ENCODE measurements around the gene SCAMP4. TPM values are rescaled to one million over a fixed set of nuclear protein-coding genes. Genes with fewer than 3 reads are reported as not detected.
A peak's percentile ranks its signal among the peaks of the same experiment; 100 is the strongest.

SCAMP4 gene
- total and polyA plus RNA-seq, 2 of the 13 experiments (the other 11 are each of a cell fraction or from before 2014, with no cell fraction given): 10.7 to 13.7 TPM

DNA sequence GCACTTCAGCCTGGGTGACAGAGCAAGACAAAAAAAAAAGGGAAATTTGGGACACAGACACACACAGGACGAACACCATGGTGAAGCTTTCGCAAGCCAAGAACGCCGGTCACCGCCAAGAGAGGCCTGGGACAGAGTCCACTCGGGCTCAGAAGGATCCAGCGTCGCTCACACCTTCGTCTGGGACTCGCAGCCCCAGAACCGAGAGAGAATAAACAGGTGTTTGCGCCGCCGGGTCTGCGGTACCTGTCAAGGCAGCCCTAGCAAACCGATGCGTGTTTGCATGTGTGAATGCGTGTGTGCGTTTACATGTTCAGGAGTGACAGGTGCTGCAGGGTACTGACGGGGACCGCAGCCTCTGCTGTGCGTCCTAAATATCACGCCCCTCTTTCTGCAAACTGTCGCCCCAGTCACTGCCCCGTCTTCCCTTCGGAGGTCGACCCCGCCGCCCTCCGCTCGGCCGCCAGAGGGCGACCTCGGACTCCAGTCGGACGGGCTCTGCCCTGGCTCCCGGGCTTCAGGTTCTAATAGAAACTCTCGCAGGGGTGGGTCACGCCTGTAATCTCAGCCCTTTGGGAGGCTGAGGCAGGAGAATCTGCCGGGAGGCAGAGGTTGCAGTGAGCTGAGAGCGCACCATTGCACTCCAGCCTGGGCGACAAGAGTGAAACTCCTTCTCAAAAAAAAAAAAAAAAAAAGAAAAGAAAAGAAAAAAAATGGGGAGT lies 24.0 kb downstream of the SCAMP4 start (continued):
- peak; percentile 36; the same call in 1 of the 2 replicates for TF ChIP-seq SALL1 (CRISPR knock-in tag; IDR thresholded peaks at IDR 0.05)
- no peak for TF ChIP-seq NONO (IDR thresholded peaks at IDR 0.05)
- TF ChIP-seq NONO (CRISPR knock-in tag; conservative IDR thresholded peaks at IDR 0.05): peak; percentile 49; the same call in 1 of the 2 replicates
- TF ChIP-seq ZNF335 (CRISPR knock-in tag; IDR thresholded peaks at IDR 0.05): no peak
- peak; percentile 9; the same call in 1 of the 2 replicates for TF ChIP-seq HNF4A (CRISPR knock-in tag; IDR thresholded peaks at IDR 0.05)
- 0 out of 2 replicates have a peak, but pooled peaks have one; percentile 8 for TF ChIP-seq NCOA2 (CRISPR knock-in tag; IDR thresholded peaks at IDR 0.05)
- 0 out of 2 replicates have a peak, but pooled peaks have one; percentile 8 for TF ChIP-seq POGZ (CRISPR knock-in tag; IDR thresholded peaks at IDR 0.05)
- TF ChIP-seq SOX5 (CRISPR knock-in tag; IDR thresholded peaks at IDR 0.05; ENCODE audit: borderline replicate concordance): no peak

GRCh38 chr19:1931445-1931844 lies 26.2 kb downstream of the SCAMP4 start:
- WGBS (ENCODE audit: low lambda C conversion rate): 75% methylated on average over 1 of the region's 1 CpG

More at GRCh38 chr19:1931445-1931844, 26.2 kb downstream of the SCAMP4 start:
- DNase-seq (ENCODE audit: low spot score): no peak
- Histone ChIP-seq H2AFZ (ENCODE audit: low read length) (no peak overlapping the region), H3K36me3 (replicated peaks in 1 of 2; ENCODE audit: control insufficient read depth in 1 of 2, insufficient read depth in 2 of 2, low read length in 2 of 2) (no peaks in the 10 kb centered on the region), H3K79me2 (ENCODE audit: insufficient read depth, low read length) (no peaks in the 10 kb centered on the region), H3K27ac (ENCODE audit: extremely low read length, insufficient read depth, low read length) (no peak overlapping the region), H3K4me2 (ENCODE audit: low read depth, low read length) (no peak overlapping the region), H3K9me3 (ENCODE audit: low read length) (no peaks in the 10 kb centered on the region; the same call in 1 of the 2 replicates), H3K4me1 (ENCODE audit: insufficient read depth, low read length) (peaks cover 22% of the 10 kb centered on the region), H3K4me3 (replicated peaks in 1 of 3; ENCODE audit: insufficient read depth in 1 of 3, low read depth in 2 of 3, low read length in 3 of 3) (no peak overlapping the region), H3K27me3 (ENCODE audit: control insufficient read depth in 1 of 2, insufficient read depth in 2 of 2, low read length in 2 of 2) (no peaks in the 10 kb centered on the region), H4K20me1 (ENCODE audit: insufficient read depth, low read length) (no peaks in the 10 kb centered on the region), H3K9ac (ENCODE audit: insufficient read depth, low read depth, low read length) (no peak overlapping the region)
- in situ Hi-C loops (cut with HindIII; ENCODE audit: extremely low pct_ligation_motif_present, low pct_unique_long_range_greater_than_20kb) (loop anchor here (10.0 kb wide), 1 partner anchor 133 kb away; no protein-coding TSS in a partner anchor), intact Hi-C loops (cut with micrococcal nuclease; ENCODE audit: unreplicated experiment) (no loop called here)
- ATAC-seq: no peak
- no TSS peak for BruUV-seq (replicated peaks)
- TF ChIP-seq NFATC3 (CRISPR knock-in tag; IDR thresholded peaks at IDR 0.05) (no peak), RBAK (CRISPR knock-in tag; IDR thresholded peaks at IDR 0.05) (peak; percentile 92)
- TF ChIP-seq, protein P1, sequence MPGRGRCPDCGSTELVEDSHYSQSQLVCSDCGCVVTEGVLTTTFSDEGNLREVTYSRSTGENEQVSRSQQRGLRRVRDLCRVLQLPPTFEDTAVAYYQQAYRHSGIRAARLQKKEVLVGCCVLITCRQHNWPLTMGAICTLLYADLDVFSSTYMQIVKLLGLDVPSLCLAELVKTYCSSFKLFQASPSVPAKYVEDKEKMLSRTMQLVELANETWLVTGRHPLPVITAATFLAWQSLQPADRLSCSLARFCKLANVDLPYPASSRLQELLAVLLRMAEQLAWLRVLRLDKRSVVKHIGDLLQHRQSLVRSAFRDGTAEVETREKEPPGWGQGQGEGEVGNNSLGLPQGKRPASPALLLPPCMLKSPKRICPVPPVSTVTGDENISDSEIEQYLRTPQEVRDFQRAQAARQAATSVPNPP (CRISPR knock-in tag; IDR thresholded peaks at IDR 0.05): no peak
- TF ChIP-seq, protein P2, sequence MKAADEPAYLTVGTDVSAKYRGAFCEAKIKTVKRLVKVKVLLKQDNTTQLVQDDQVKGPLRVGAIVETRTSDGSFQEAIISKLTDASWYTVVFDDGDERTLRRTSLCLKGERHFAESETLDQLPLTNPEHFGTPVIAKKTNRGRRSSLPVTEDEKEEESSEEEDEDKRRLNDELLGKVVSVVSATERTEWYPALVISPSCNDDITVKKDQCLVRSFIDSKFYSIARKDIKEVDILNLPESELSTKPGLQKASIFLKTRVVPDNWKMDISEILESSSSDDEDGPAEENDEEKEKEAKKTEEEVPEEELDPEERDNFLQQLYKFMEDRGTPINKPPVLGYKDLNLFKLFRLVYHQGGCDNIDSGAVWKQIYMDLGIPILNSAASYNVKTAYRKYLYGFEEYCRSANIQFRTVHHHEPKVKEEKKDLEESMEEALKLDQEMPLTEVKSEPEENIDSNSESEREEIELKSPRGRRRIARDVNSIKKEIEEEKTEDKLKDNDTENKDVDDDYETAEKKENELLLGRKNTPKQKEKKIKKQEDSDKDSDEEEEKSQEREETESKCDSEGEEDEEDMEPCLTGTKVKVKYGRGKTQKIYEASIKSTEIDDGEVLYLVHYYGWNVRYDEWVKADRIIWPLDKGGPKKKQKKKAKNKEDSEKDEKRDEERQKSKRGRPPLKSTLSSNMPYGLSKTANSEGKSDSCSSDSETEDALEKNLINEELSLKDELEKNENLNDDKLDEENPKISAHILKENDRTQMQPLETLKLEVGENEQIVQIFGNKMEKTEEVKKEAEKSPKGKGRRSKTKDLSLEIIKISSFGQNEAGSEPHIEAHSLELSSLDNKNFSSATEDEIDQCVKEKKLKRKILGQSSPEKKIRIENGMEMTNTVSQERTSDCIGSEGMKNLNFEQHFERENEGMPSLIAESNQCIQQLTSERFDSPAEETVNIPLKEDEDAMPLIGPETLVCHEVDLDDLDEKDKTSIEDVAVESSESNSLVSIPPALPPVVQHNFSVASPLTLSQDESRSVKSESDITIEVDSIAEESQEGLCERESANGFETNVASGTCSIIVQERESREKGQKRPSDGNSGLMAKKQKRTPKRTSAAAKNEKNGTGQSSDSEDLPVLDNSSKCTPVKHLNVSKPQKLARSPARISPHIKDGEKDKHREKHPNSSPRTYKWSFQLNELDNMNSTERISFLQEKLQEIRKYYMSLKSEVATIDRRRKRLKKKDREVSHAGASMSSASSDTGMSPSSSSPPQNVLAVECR (CRISPR knock-in tag; IDR thresholded peaks at IDR 0.05; ENCODE audit: borderline replicate concordance): no peak
- TF ChIP-seq, protein P3, sequence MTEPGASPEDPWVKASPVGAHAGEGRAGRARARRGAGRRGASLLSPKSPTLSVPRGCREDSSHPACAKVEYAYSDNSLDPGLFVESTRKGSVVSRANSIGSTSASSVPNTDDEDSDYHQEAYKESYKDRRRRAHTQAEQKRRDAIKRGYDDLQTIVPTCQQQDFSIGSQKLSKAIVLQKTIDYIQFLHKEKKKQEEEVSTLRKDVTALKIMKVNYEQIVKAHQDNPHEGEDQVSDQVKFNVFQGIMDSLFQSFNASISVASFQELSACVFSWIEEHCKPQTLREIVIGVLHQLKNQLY (CRISPR knock-in tag; IDR thresholded peaks at IDR 0.05): no peak
- CTCF ChIA-PET (ENCODE audit: low intra/inter-chr PET ratio, low total read pairs): no interaction called here
- FAIRE-seq: no peak
- POLR2A ChIA-PET: no interaction called here

Data from HepG2 (cell line).